Measurements from ENCODE around the gene CEP192. TPM values are rescaled to one million over a fixed set of nuclear protein-coding genes. Genes with fewer than 3 reads are reported as not detected.

The CEP192 gene
- total RNA-seq, 1 experiment from 2014 or later: 24.3 TPM

DNA sequence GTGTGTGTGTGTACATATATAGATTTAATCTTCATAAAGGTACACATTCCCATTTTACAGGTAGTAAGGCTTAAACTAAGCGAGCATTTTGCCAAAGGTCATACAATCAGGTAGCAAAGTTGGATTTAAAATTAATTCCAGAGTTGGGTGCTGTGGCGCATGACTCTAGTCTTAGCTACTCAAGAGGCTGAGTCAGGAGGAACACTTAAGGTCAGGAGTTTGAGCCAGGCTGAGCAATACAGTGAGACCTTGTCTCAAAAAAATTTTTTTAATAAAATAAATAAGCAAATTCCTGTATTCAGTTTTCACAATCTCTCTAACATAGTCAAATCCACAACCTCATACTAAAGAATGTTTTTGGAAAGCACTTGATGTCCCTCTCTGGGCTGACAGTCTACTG is 115.9 kb downstream of the CEP192 start (continued):
- TF ChIP-seq, protein P1, sequence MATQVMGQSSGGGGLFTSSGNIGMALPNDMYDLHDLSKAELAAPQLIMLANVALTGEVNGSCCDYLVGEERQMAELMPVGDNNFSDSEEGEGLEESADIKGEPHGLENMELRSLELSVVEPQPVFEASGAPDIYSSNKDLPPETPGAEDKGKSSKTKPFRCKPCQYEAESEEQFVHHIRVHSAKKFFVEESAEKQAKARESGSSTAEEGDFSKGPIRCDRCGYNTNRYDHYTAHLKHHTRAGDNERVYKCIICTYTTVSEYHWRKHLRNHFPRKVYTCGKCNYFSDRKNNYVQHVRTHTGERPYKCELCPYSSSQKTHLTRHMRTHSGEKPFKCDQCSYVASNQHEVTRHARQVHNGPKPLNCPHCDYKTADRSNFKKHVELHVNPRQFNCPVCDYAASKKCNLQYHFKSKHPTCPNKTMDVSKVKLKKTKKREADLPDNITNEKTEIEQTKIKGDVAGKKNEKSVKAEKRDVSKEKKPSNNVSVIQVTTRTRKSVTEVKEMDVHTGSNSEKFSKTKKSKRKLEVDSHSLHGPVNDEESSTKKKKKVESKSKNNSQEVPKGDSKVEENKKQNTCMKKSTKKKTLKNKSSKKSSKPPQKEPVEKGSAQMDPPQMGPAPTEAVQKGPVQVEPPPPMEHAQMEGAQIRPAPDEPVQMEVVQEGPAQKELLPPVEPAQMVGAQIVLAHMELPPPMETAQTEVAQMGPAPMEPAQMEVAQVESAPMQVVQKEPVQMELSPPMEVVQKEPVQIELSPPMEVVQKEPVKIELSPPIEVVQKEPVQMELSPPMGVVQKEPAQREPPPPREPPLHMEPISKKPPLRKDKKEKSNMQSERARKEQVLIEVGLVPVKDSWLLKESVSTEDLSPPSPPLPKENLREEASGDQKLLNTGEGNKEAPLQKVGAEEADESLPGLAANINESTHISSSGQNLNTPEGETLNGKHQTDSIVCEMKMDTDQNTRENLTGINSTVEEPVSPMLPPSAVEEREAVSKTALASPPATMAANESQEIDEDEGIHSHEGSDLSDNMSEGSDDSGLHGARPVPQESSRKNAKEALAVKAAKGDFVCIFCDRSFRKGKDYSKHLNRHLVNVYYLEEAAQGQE (IDR thresholded peaks at IDR 0.05; ENCODE audit: low read depth): no peak
- TF ChIP-seq JUND (IDR thresholded peaks at IDR 0.05): no peak

DNA sequence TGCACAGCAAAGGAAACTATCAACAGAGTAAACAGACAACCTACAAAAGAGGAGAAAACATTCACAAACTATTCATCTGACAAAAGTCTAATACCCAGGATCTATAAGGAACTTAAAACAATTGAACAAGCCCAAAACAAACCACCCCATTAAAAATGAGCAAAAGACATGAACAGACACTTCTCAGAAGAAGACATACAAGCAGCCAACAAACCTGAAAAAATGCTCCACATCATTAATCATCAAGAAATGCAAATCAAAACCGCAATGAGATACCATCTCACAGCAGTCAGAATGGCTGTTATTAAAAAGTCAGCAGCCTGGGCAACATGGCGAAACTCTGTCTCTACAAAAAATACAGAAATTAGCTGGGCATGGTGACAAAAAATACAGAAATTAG is 117.2 kb downstream of the CEP192 start:
- Histone ChIP-seq H3K79me2 (ENCODE audit: insufficient read depth, low read length) (no peaks in the 10 kb centered on the region), H3K9me3 (ENCODE audit: control insufficient read depth in 1 of 2, insufficient read depth in 1 of 2, low read depth in 1 of 2, low read length in 2 of 2) (no peaks in the 10 kb centered on the region), H3K27me3 (ENCODE audit: insufficient read depth, low read length) (no peaks in the 10 kb centered on the region), H3K4me3 (replicated peaks in 1 of 2; ENCODE audit: low read depth in 1 of 2, low read length in 2 of 2) (no peak overlapping the region), H3K36me3 (ENCODE audit: control insufficient read depth in 1 of 2, insufficient read depth in 2 of 2, low read length in 2 of 2) (peaks cover 29 to 48% of the 10 kb centered on the region in 2 experiments), H3K9ac (ENCODE audit: low read length) (no peak overlapping the region), H3K9me2 (ENCODE audit: insufficient read depth) (no peaks in the 10 kb centered on the region), H3K4me2 (ENCODE audit: low read length) (no peak overlapping the region), H3K27ac (ENCODE audit: low read depth, low read length) (no peak overlapping the region), H4K20me1 (ENCODE audit: insufficient read depth) (no peaks in the 10 kb centered on the region), H3K4me1 (ENCODE audit: control insufficient read depth in 1 of 2, insufficient read depth in 2 of 2, low read length in 2 of 2) (no peaks in the 10 kb centered on the region), H2AFZ (ENCODE audit: low read depth, low read length, poor library complexity, severe bottlenecking) (no peak overlapping the region)
- DNase-seq (ENCODE audit: low read depth, low spot score) (no peak), ATAC-seq (no peak)
- CTCF ChIA-PET: no interaction called here
- RAD21 ChIA-PET (ENCODE audit: low non-redundant PET in 1 of 2, low total read pairs in 2 of 2, uncharacterized antibody in 2 of 2, unreplicated experiment in 2 of 2): no interaction called here
- intact Hi-C loops (cut with micrococcal nuclease): no loop called here
- POLR2A ChIA-PET: no interaction called here
- no TSS peak for BruUV-seq (replicated peaks)
- TF ChIP-seq SP1 (IDR thresholded peaks at IDR 0.05; ENCODE audit: low read depth) (no peak), RAD21 (IDR thresholded peaks at IDR 0.05; ENCODE audit: low read depth) (no peak), JUND (IDR thresholded peaks at IDR 0.05) (no peak), ATF3 (IDR thresholded peaks at IDR 0.05) (no peak), POLR2AphosphoS5 (IDR thresholded peaks at IDR 0.05; ENCODE audit: low read depth, low read length) (no peak), CBX3 (IDR thresholded peaks at IDR 0.05; ENCODE audit: low read depth) (no peak), TCF7L2 (IDR thresholded peaks at IDR 0.05; ENCODE audit: borderline replicate concordance, extremely low read depth, insufficient read depth, insufficient read length) (no peak)
- TF ChIP-seq, protein P1 (IDR thresholded peaks at IDR 0.05; ENCODE audit: low read depth): no peak
